SU-DHL-6 (cell line): ENCODE measurements around the gene MAST4.

Experiments
- H2AFZ ChIP-seq: fragments of 200-600 bp; sonication (generic); 2 replicates; pipeline ENCODE4 v1.6.1; 2014; ENCODE audit warnings: low read depth, mild to moderate bottlenecking, moderate library complexity, mixed read lengths, antibody characterized with exemption, low read length; ENCODE audit not compliant: severe bottlenecking
- H3F3A ChIP-seq: fragments of 200-600 bp; shearing (Covaris generic); 2 replicates; pipeline ENCODE4 v1.6.0; 2016; ENCODE audit warnings: antibody characterized with exemption, mild to moderate bottlenecking; ENCODE audit not compliant: insufficient read depth
- H3K27ac ChIP-seq: fragments of 200-600 bp; sonication (generic); 2 replicates; pipeline ENCODE4 v1.5.1; 2016; ENCODE audit warnings: low read depth, mild to moderate bottlenecking, low read length, moderate library complexity, mixed read lengths
- H3K27me3 ChIP-seq: fragments of 200-600 bp; sonication (generic), shearing (Covaris generic); 2 replicates; pipeline ENCODE4 v1.6.0; 2014; ENCODE audit warnings: mild to moderate bottlenecking, low read length
- H3K36me3 ChIP-seq: fragments of 200-600 bp; sonication (generic); 2 replicates; pipeline ENCODE4 v1.6.1; 2014; ENCODE audit warnings: mild to moderate bottlenecking, low read length, mixed read lengths
- H3K4me2 ChIP-seq: fragments of 300-600, 200-600 bp; shearing (Covaris generic), sonication (generic); 2 replicates; pipeline ENCODE4 v1.6.0; 2014; ENCODE audit warnings: low read length, low read depth, mild to moderate bottlenecking; ENCODE audit not compliant: poor library complexity, severe bottlenecking
- H3K4me3 ChIP-seq: fragments of 200-600 bp; sonication (generic); 2 replicates; pipeline ENCODE4 v1.5.1; 2014; ENCODE audit warnings: antibody characterized with exemption, low read length, mild to moderate bottlenecking, mixed read lengths; ENCODE audit not compliant: insufficient read depth, poor library complexity, severe bottlenecking
- H3K79me2 ChIP-seq: fragments of 200-600 bp; sonication (generic); 2 replicates; pipeline ENCODE4 v1.6.1; 2014; ENCODE audit warnings: mild to moderate bottlenecking, low read length, moderate library complexity; ENCODE audit not compliant: insufficient read depth
- H3K9ac ChIP-seq: fragments of 200-600 bp; sonication (generic); 2 replicates; pipeline ENCODE4 v1.7.0; 2014; ENCODE audit warnings: mild to moderate bottlenecking, low read length
- H3K9me2 ChIP-seq: fragments of 200-600 bp; sonication (generic); replicated peaks from 2 replicates; pipeline ENCODE4 v1.6.1; 2014; ENCODE audit warnings: low read length; ENCODE audit not compliant: insufficient read depth
- H3K9me3 ChIP-seq: fragments of 200-600 bp; sonication (generic); 2 replicates; pipeline ENCODE4 v1.6.1; 2014; ENCODE audit warnings: low read length, mixed read lengths; ENCODE audit not compliant: insufficient read depth
- H4K20me1 ChIP-seq: fragments of 200-600 bp; sonication (generic); 2 replicates; pipeline ENCODE4 v1.6.1; 2014; ENCODE audit warnings: low read depth, mild to moderate bottlenecking, antibody characterized with exemption, low read length, moderate library complexity, mixed read lengths
- CTCF ChIP-seq: fragments of 200-600 bp; sonication (generic); IDR thresholded peaks from one replicate; pipeline ENCODE4 v1.5.1; 2017; ENCODE audit warnings: antibody characterized with exemption, mild to moderate bottlenecking, low read length, moderate library complexity; ENCODE audit not compliant: insufficient read depth, poor library complexity, severe bottlenecking
- EZH2phosphoT487 ChIP-seq: fragments of 200-600 bp; sonication (generic), shearing (Covaris generic); conservative IDR thresholded peaks from 2 replicates; pipeline ENCODE4 v1.6.1; 2018; ENCODE audit warnings: mild to moderate bottlenecking, antibody characterized with exemption, low read length, moderate library complexity, mixed read lengths

Gene MAST4

GRCh38 chr5:66585291-66585690 is 10.9 kb upstream of the MAST4 start:
- no peaks in the 10 kb centered on the region for H3K36me3 ChIP-seq
- no peaks in the 10 kb centered on the region for H3F3A ChIP-seq
- H2AFZ ChIP-seq = no peak overlapping the region
- H3K9me3 ChIP-seq = no peaks in the 10 kb centered on the region
- no peak overlapping the region for H3K4me2 ChIP-seq
- H3K4me3 ChIP-seq = no peak overlapping the region
- H3K9ac ChIP-seq = no peak overlapping the region
- H3K27me3 ChIP-seq = no peaks in the 10 kb centered on the region
- H4K20me1 ChIP-seq = no peaks in the 10 kb centered on the region
- no peaks in the 10 kb centered on the region for H3K9me2 ChIP-seq
- no peaks in the 10 kb centered on the region for H3K79me2 ChIP-seq
- no peak overlapping the region for H3K27ac ChIP-seq
- TF ChIP-seq CTCF (no peak), EZH2phosphoT487 (no peak)

GRCh38 chr5:66587771-66588170 is 8.4 kb upstream of the MAST4 start:
- Histone ChIP-seq H3K27ac (no peak overlapping the region), H3K4me2 (no peak overlapping the region), H3K9ac (no peak overlapping the region), H3K36me3 (no peaks in the 10 kb centered on the region), H3F3A (no peaks in the 10 kb centered on the region), H2AFZ (no peak overlapping the region), H3K27me3 (no peaks in the 10 kb centered on the region), H3K9me2 (no peaks in the 10 kb centered on the region), H3K9me3 (no peaks in the 10 kb centered on the region), H4K20me1 (no peaks in the 10 kb centered on the region), H3K79me2 (no peaks in the 10 kb centered on the region), H3K4me3 (no peak overlapping the region)
- TF ChIP-seq CTCF = no peak

- TF ChIP-seq CTCF = no peak
- no peak for TF ChIP-seq EZH2phosphoT487
- Histone ChIP-seq H3K36me3 (no peaks in the 10 kb centered on the region), H3K4me2 (peak overlapping the region; percentile 74), H3K9me2 (no peaks in the 10 kb centered on the region), H2AFZ (peak overlapping the region; percentile 88), H3K79me2 (no peaks in the 10 kb centered on the region), H3K27me3 (no peaks in the 10 kb centered on the region), H3K9me3 (no peaks in the 10 kb centered on the region), H3F3A (no peaks in the 10 kb centered on the region), H3K9ac (peak overlapping the region; percentile 55), H3K27ac (no peak overlapping the region), H4K20me1 (0 out of 2 replicates have a peak, but pooled peaks cover 3% of the 10 kb centered on the region), H3K4me3 (peak overlapping the region; percentile 53)
Measured at GRCh38 chr5:66596636-66597182, 516 bp downstream of the MAST4 start.
